WTC11 (cell line): ENCODE results near the gene CLCN4.

Experiments used
- ATF3 ChIP-seq: sonication (generic); formaldehyde crosslinking; conservative IDR thresholded peaks from 2 replicates; pipeline ENCODE4 v1.8.1; 2022; ENCODE audit warnings: mild to moderate bottlenecking, missing genetic modification reagents
- CBFB ChIP-seq: sonication (generic); formaldehyde crosslinking; IDR thresholded peaks from 2 replicates; pipeline ENCODE4 v1.8.1; 2022; ENCODE audit warnings: mild to moderate bottlenecking, low read depth, missing genetic modification reagents
- CTCF ChIP-seq: fragments of 200-600 bp; IDR thresholded peaks from 2 replicates; pipeline ENCODE4 v1.8.0; 2022; ENCODE audit warnings: antibody characterized with exemption
- HMGXB4 ChIP-seq: sonication (generic); formaldehyde crosslinking; IDR thresholded peaks from 2 replicates; pipeline ENCODE4 v1.8.1; 2023; ENCODE audit warnings: mild to moderate bottlenecking, moderate library complexity, missing genetic modification reagents
- IRF1 ChIP-seq: sonication (generic); formaldehyde crosslinking; IDR thresholded peaks from 2 replicates; pipeline ENCODE4 v1.8.0; 2023; ENCODE audit warnings: missing genetic modification reagents
- NR1H2 ChIP-seq: sonication (generic); formaldehyde crosslinking; IDR thresholded peaks from 2 replicates; pipeline ENCODE4 v1.9.0; 2021; ENCODE audit warnings: mild to moderate bottlenecking, moderate library complexity, missing genetic modification reagents
- PRDM15 ChIP-seq: sonication (generic); formaldehyde crosslinking; IDR thresholded peaks from 2 replicates; pipeline ENCODE4 v1.8.0; 2022; ENCODE audit warnings: missing genetic modification reagents
- ZNF232 ChIP-seq: sonication (generic); formaldehyde crosslinking; IDR thresholded peaks from 2 replicates; pipeline ENCODE4 v1.8.0; 2022; ENCODE audit warnings: mild to moderate bottlenecking, missing genetic modification reagents

GRCh38 chrX:10278716-10279115, 121.9 kb downstream of the CLCN4 start:
- TF ChIP-seq ATF3 (CRISPR knock-in tag) (no peak), ZNF232 (CRISPR knock-in tag) (no peak), CTCF (no peak), NR1H2 (CRISPR knock-in tag) (no peak), CBFB (CRISPR knock-in tag) (no peak), IRF1 (no peak), HMGXB4 (CRISPR knock-in tag) (no peak), PRDM15 (CRISPR knock-in tag) (no peak)
